22Rv1 (cell line): Measurements from ENCODE around the gene DDX56.

Source experiments
- ZFX ChIP-seq: fragments of 450-650 bp; IDR thresholded peaks from 2 replicates; pipeline ENCODE4 v1.6.1; 2017; ENCODE audit warnings: antibody characterized with exemption, borderline replicate concordance
- TF ChIP-seq, protein P1 (sequence below): fragments of 450-650 bp; IDR thresholded peaks from 2 replicates; pipeline ENCODE4 v1.5.1; 2017; ENCODE audit warnings: mild to moderate bottlenecking

DNA sequence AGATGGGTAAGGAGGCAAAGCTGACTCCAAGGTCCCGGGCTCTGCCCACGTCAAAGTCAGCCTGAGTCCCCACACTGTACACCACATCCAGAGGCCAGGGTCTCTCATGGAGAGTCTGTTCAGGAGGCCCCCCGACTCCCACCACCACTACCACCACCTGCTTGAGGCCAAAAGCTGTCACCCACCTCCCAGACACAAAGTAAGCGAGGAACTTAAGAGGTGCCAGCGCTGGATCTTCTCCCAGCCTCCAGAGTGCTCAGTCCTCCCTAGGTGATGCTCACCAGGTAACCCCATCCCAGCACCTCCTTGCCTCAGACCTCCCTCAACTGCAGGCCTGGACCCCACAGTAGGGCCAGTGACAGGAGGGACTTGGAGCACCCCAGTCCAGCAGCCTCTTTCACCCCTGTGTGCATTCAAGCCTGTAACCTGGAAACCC lies 33.1 kb downstream of the DDX56 start:
- TF ChIP-seq, protein P1, sequence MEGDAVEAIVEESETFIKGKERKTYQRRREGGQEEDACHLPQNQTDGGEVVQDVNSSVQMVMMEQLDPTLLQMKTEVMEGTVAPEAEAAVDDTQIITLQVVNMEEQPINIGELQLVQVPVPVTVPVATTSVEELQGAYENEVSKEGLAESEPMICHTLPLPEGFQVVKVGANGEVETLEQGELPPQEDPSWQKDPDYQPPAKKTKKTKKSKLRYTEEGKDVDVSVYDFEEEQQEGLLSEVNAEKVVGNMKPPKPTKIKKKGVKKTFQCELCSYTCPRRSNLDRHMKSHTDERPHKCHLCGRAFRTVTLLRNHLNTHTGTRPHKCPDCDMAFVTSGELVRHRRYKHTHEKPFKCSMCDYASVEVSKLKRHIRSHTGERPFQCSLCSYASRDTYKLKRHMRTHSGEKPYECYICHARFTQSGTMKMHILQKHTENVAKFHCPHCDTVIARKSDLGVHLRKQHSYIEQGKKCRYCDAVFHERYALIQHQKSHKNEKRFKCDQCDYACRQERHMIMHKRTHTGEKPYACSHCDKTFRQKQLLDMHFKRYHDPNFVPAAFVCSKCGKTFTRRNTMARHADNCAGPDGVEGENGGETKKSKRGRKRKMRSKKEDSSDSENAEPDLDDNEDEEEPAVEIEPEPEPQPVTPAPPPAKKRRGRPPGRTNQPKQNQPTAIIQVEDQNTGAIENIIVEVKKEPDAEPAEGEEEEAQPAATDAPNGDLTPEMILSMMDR: no peak
- no peak for TF ChIP-seq ZFX
